Measurements from ENCODE around the gene FGFRL1. TPM values are rescaled to one million over a fixed set of nuclear protein-coding genes. Genes with fewer than 3 reads are reported as not detected.
"Not testable (repeated sequence)": the region's sequence is repeated elsewhere in the genome, so short reads cannot be mapped to it uniquely, and the experiment has no call there.

The FGFRL1 gene
- total RNA-seq, 1 experiment from 2014 or later, result 82.5 TPM

- no peak for DNase-seq (ENCODE audit: low read depth)
Measured at GRCh38 chr4:992297-993110, 18.9 kb upstream of the FGFRL1 start.

GRCh38 chr4:993111-994029 is 18.1 kb upstream of the FGFRL1 start, which contains the start of gene SLC26A1:
Gene SLC26A1, minus strand, starts transcription at chr4:993404. Its CDS starts 1,701 bp downstream, at chr4:991703.
- no peak for DNase-seq (ENCODE audit: low read depth)

GRCh38 chr4:995311-996026 is 16.0 kb upstream of the FGFRL1 start:
- DNase-seq (ENCODE audit: low read depth), result no peak

GRCh38 chr4:996030-996996 is 15.1 kb upstream of the FGFRL1 start:
- DNase-seq (ENCODE audit: low read depth), result no peak

GRCh38 chr4:996997-997374 is 14.4 kb upstream of the FGFRL1 start:
- DNase-seq (ENCODE audit: low read depth), result no peak

- DNase-seq (ENCODE audit: low read depth), result no peak
Measured at GRCh38 chr4:997375-998071, 13.9 kb upstream of the FGFRL1 start.

- no peak for DNase-seq (ENCODE audit: low read depth)
Measured at GRCh38 chr4:998096-998691, 13.2 kb upstream of the FGFRL1 start.

- DNase-seq (ENCODE audit: low read depth), result not testable (repeated sequence)
Measured at GRCh38 chr4:999240-999863, 12.1 kb upstream of the FGFRL1 start.

- DNase-seq (ENCODE audit: low read depth), result no peak
Measured at GRCh38 chr4:999882-1000425, 11.5 kb upstream of the FGFRL1 start.

GRCh38 chr4:1000686-1001260 is 10.7 kb upstream of the FGFRL1 start:
- DNase-seq (ENCODE audit: low read depth), result no peak

- DNase-seq (ENCODE audit: low read depth), result no peak
Measured at GRCh38 chr4:1001561-1002130, 9.8 kb upstream of the FGFRL1 start.

- no peak for DNase-seq (ENCODE audit: low read depth)
Measured at GRCh38 chr4:1002131-1002630, 9.2 kb upstream of the FGFRL1 start.

GRCh38 chr4:1002631-1003251 is 8.7 kb upstream of the FGFRL1 start:
- DNase-seq (ENCODE audit: low read depth), result no peak

- DNase-seq (ENCODE audit: low read depth), result no peak
Measured at GRCh38 chr4:1003271-1004070, 8.0 kb upstream of the FGFRL1 start.

GRCh38 chr4:1004071-1004418 is 7.4 kb upstream of the FGFRL1 start:
- DNase-seq (ENCODE audit: low read depth), result no peak

- no peak for DNase-seq (ENCODE audit: low read depth)
Measured at GRCh38 chr4:1004557-1005485, 6.6 kb upstream of the FGFRL1 start.

Measured in M059J (cell line).